Activated T-cell treated with anti-CD3 and anti-CD28 coated beads, Interleukin-2, amount 50 U/mL, for 4 hours (primary cell): ENCODE results near the gene GLMP. TPM values are rescaled to one million over a fixed set of nuclear protein-coding genes. Genes with fewer than 3 reads are reported as not detected.

Experiments used
- ATAC-seq, 2 donors: fragments of 200-7000 bp; cut with Tn5 transposase; one replicate each; pipeline ENCODE4 v1.10.0; 2021
- DNase-seq: peaks from one replicate; pipeline ENCODE4 v3.0.0-alpha.2; 2020
- H3K27me3 Mint-ChIP-seq: one replicate; pipeline ENCODE4 v1.8.0; 2021; ENCODE audit warnings: low read depth, mixed read lengths
- H3K36me3 Mint-ChIP-seq: one replicate; pipeline ENCODE4 v1.8.0; 2022; ENCODE audit warnings: mixed read lengths; ENCODE audit not compliant: insufficient read depth
- H3K4me1 Mint-ChIP-seq: one replicate; pipeline ENCODE4 v1.8.0; 2021; ENCODE audit warnings: low read depth, mixed read lengths
- H3K4me3 Mint-ChIP-seq: one replicate; pipeline ENCODE4 v1.8.0; 2021; ENCODE audit warnings: mild to moderate bottlenecking, moderate library complexity, mixed read lengths
- H3K9me3 Mint-ChIP-seq: one replicate; pipeline ENCODE4 v1.8.0; 2021; ENCODE audit warnings: mixed read lengths
- total RNA-seq, 3 donors: library from RNA; stranded (reverse); gene quantifications; one replicate each; pipeline ENCODE4 v1.2.1, GENCODE V29; 2021

Gene GLMP
- total RNA-seq, 3 donors from 2014 or later, result 12.6 to 15.8 (median 13.2) TPM

- no peaks in the 10 kb centered on the region for H3K9me3 Mint-ChIP-seq
- H3K27me3 Mint-ChIP-seq, result no peaks in the 10 kb centered on the region
- H3K4me1 Mint-ChIP-seq, result peaks cover 12% of the 10 kb centered on the region
- no peak overlapping the region for H3K4me3 Mint-ChIP-seq
- ATAC-seq (no peak), DNase-seq (no peak)
- H3K36me3 Mint-ChIP-seq, result peaks cover 18% of the 10 kb centered on the region
Observed at GRCh38 chr1:156249593-156249992, 45.9 kb downstream of the GLMP start.

- H3K4me3 Mint-ChIP-seq, result no peak overlapping the region
- ATAC-seq (no peak), DNase-seq (no peak)
- H3K9me3 Mint-ChIP-seq, result no peaks in the 10 kb centered on the region
- peaks cover 10% of the 10 kb centered on the region for H3K36me3 Mint-ChIP-seq
- no peaks in the 10 kb centered on the region for H3K27me3 Mint-ChIP-seq
- H3K4me1 Mint-ChIP-seq, result peaks cover 15% of the 10 kb centered on the region
Observed at GRCh38 chr1:156248323-156248683, 47.2 kb downstream of the GLMP start.

GRCh38 chr1:156247460-156248322 lies 47.8 kb downstream of the GLMP start, which contains the start of gene PAQR6:
TSS of gene PAQR6 (minus strand) at chr1:156248056. CDS start at chr1:156246731, 1,325 bp downstream.
- Mint-ChIP-seq H3K27me3 (no peaks in the 10 kb centered on the region), H3K4me1 (peaks cover 15% of the 10 kb centered on the region), H3K36me3 (peaks cover 4% of the 10 kb centered on the region), H3K4me3 (no peak within 1 kb of the TSS), H3K9me3 (no peaks in the 10 kb centered on the region)
- no peak for ATAC-seq
- DNase-seq, result no peak

- H3K4me3 Mint-ChIP-seq, result no peak overlapping the region
- H3K9me3 Mint-ChIP-seq, result no peaks in the 10 kb centered on the region
- H3K27me3 Mint-ChIP-seq, result no peaks in the 10 kb centered on the region
- DNase-seq (no peak), ATAC-seq (no peak)
- peaks cover under 1% of the 10 kb centered on the region for H3K36me3 Mint-ChIP-seq
- H3K4me1 Mint-ChIP-seq, result peaks cover 15% of the 10 kb centered on the region
Observed at GRCh38 chr1:156246781-156247459, 48.6 kb downstream of the GLMP start.

GRCh38 chr1:156246241-156246780 lies 49.2 kb downstream of the GLMP start:
- Mint-ChIP-seq H3K9me3 (no peaks in the 10 kb centered on the region), H3K36me3 (no peaks in the 10 kb centered on the region), H3K4me1 (peaks cover 15% of the 10 kb centered on the region), H3K27me3 (no peaks in the 10 kb centered on the region), H3K4me3 (peak overlapping the region; percentile 11)
- ATAC-seq (no peak), DNase-seq (no peak)

- Mint-ChIP-seq H3K4me1 (peaks cover 15% of the 10 kb centered on the region), H3K4me3 (peak overlapping the region; percentile 73), H3K9me3 (no peaks in the 10 kb centered on the region), H3K36me3 (no peaks in the 10 kb centered on the region), H3K27me3 (no peaks in the 10 kb centered on the region)
- peak; percentile 66 to 67 for ATAC-seq
- no peak for DNase-seq
Observed at GRCh38 chr1:156245451-156246232, 49.8 kb downstream of the GLMP start.

- Mint-ChIP-seq H3K4me1 (peaks cover 15% of the 10 kb centered on the region), H3K27me3 (no peaks in the 10 kb centered on the region), H3K36me3 (peaks cover 3% of the 10 kb centered on the region), H3K9me3 (no peaks in the 10 kb centered on the region), H3K4me3 (peak overlapping the region; percentile 26)
- DNase-seq (no peak), ATAC-seq (no peak)
Observed at GRCh38 chr1:156244712-156245111, 50.8 kb downstream of the GLMP start.

GRCh38 chr1:156244126-156244525 lies 51.4 kb downstream of the GLMP start:
- peaks cover 15% of the 10 kb centered on the region for H3K4me1 Mint-ChIP-seq
- H3K9me3 Mint-ChIP-seq, result no peaks in the 10 kb centered on the region
- no peak overlapping the region for H3K4me3 Mint-ChIP-seq
- peaks cover 4% of the 10 kb centered on the region for H3K36me3 Mint-ChIP-seq
- ATAC-seq (no peak), DNase-seq (no peak)
- no peaks in the 10 kb centered on the region for H3K27me3 Mint-ChIP-seq

GRCh38 chr1:156242738-156243137 lies 52.7 kb downstream of the GLMP start:
- H3K9me3 Mint-ChIP-seq, result no peaks in the 10 kb centered on the region
- peaks cover 15% of the 10 kb centered on the region for H3K4me1 Mint-ChIP-seq
- H3K27me3 Mint-ChIP-seq, result no peaks in the 10 kb centered on the region
- DNase-seq (no peak), ATAC-seq (no peak)
- H3K4me3 Mint-ChIP-seq, result no peak overlapping the region
- H3K36me3 Mint-ChIP-seq, result peaks cover 10% of the 10 kb centered on the region

Other genes starting within 250 kb of the GLMP start
- gene UBQLN4, start 241.9 kb downstream of the GLMP start, total RNA-seq, result 10 to 100 TPM; 52.9 to 57.3 (median 53.7) TPM
- gene LAMTOR2, start 240.9 kb downstream of the GLMP start, total RNA-seq, result 10 to 100 TPM; 56.6 to 62.3 (median 59.2) TPM
- under 1 TPM; 0.61 to 0.79 (median 0.63) TPM for gene RAB25, start 234.5 kb downstream of the GLMP start, total RNA-seq
- gene MEX3A, start 213.2 kb downstream of the GLMP start, total RNA-seq, result under 1 TPM; 0.50 to 0.66 (median 0.57) TPM
- 100 to 1,000 TPM; 113 to 162 (median 124) TPM for gene LMNA, start 181.0 kb downstream of the GLMP start, total RNA-seq
- 10 to 100 TPM; 31.7 to 51.5 (median 37.1) TPM for gene SEMA4A, start 142.1 kb downstream of the GLMP start, total RNA-seq
- 10 to 100 TPM; 61.3 to 79.7 (median 73.0) TPM for gene SLC25A44, start 101.6 kb downstream of the GLMP start, total RNA-seq
- gene PMF1, start 82.7 kb downstream of the GLMP start, total RNA-seq, result 100 to 1,000 TPM; 184 to 201 (median 192) TPM
- gene BGLAP, start 53.5 kb downstream of the GLMP start, total RNA-seq, result 1 to 10 TPM; 2.0 to 2.5 (median 2.4) TPM
- gene PAQR6, start 47.6 kb downstream of the GLMP start, total RNA-seq, result 1 to 10 TPM; 2.0 to 3.6 (median 3.4) TPM
- gene SMG5, start 12.9 kb downstream of the GLMP start, total RNA-seq, result 100 to 1,000 TPM; 118 to 125 (median 123) TPM
- 1 to 10 TPM; 6.3 to 6.9 (median 6.4) TPM for gene TMEM79, start 11.4 kb downstream of the GLMP start, total RNA-seq
- under 1 TPM in 1 of 3 donors, not detected in 2; 0.42 TPM for gene VHLL, start 3.6 kb upstream of the GLMP start, total RNA-seq
- gene CCT3, start 42.6 kb upstream of the GLMP start, total RNA-seq, result 100 to 1,000 TPM; 694 to 815 (median 725) TPM
- gene TSACC, start 42.8 kb upstream of the GLMP start, total RNA-seq, result under 1 TPM in 2 of 3 donors, not detected in 1; 0.37 to 0.43 TPM
- gene RHBG, start 73.5 kb upstream of the GLMP start, total RNA-seq, result not detected
- gene MEF2D, start 205.1 kb upstream of the GLMP start, total RNA-seq, result 10 to 100 TPM; 42.5 to 50.9 (median 46.3) TPM